DMS79 treated with DMSO at 0.1 percent for 48 hours (cell line): ENCODE data around the gene SNRNP70.
A peak's percentile ranks its signal among the peaks of the same experiment; 100 is the strongest.

Experiments used
- DNase-seq: peaks from one replicate; lab custom pipeline; 2025; lab: John Stamatoyannopoulos, UW

Gene SNRNP70

GRCh38 chr19:49148044-49148682 is 62.9 kb downstream of the SNRNP70 start:
- DNase-seq: no peak

DNA sequence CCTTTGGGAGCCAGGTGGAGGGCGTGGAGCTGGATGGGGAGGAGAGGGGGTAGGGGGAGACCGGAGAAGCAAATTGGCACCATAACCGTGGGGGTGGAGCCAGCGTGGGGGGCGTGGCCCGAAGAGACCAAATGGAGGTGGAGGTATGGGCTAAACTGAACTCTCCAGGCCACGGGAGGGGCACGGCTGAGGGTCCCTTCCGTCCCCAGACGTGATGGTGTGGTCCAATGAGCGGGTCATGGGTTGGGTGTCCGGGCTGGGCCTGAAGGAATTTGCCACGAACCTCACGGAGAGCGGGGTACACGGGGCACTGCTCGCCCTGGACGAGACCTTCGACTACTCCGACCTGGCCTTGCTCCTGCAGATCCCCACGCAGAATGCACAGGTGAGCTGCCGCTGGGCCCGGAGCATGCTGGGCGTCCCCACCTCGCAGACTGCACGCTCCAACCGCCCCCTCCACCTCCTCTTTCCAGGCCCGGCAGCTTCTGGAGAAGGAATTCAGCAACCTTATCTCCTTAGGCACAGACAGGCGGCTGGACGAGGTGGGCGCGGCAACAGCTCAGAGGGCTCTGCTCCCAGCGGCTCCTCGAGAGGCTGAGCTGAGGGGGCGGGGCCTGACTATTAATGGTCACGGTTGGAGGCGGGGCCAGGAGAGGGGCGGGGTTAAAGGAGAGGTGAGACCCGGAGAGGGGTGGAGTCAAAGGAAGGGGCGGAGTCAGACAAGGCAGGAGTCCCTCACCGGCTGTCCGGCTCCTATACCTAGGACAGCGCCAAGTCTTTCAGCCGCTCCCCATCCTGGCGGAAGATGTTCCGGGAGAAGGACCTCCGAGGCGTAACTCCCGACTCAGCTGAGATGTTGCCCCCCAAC is 63.8 kb downstream of the SNRNP70 start:
- peak; percentile 87 for DNase-seq

- DNase-seq: peak; percentile 50
Observed at GRCh38 chr19:49149652-49150105, 64.4 kb downstream of the SNRNP70 start.

- DNase-seq: peak; percentile 84
Observed at GRCh38 chr19:49150106-49150943, 65.1 kb downstream of the SNRNP70 start.

DNA sequence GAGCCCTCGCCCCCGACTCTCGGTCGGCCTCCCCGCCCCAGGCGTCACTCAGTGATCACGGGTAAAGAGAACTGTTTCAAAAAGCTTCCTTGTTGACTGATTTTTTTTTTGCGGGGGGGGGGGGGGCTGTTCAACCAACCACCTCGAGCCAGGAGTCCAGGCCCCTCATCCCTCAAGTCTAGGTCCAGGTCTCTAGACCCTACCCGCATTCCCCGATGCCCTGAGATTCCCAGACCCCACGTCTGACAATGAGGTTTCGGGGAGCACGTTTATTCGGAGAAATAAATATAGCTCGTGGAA is 65.6 kb downstream of the SNRNP70 start:
- no peak for DNase-seq

DNA sequence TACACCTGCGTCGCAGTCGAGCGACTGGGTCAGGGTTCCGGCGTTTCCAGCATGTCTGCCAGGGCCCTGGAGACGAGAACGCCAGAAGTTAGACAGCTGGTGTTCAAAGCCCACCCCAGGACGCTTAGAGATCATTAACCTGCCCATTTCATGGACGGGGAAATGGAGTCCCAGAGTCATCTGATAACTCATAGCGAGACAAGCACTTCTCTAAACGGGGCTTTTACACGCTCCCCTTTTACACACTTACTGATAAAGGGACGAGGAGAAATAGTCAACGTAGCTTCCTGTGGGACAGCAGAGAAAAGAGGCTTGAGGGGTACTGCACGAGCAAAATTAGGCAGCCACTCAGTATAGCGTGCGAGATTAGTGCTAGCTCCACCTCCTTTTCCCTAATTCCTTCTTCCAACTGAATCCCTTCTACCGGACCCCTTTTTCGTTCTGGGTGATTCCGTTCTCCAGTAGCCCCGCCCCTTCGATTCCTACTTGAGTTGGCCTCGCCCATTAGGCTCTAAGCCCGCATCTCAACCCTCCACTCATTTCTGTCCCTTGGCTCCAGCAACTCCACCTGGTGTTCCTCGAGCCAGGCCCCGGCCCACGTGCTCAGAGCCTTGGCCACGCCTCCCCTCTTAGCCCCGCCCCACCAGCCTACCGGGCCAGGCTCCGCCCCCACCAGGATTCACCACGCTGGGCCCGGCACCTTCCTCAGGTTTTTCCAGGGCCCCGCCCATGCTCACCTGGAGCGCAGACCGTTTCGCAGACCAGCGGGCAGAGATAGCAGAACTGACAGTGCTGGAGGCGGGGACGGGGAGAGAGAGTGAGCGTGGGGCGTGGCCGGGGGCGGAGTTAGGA is 66.2 kb downstream of the SNRNP70 start:
- DNase-seq: peak; percentile 85

DNA sequence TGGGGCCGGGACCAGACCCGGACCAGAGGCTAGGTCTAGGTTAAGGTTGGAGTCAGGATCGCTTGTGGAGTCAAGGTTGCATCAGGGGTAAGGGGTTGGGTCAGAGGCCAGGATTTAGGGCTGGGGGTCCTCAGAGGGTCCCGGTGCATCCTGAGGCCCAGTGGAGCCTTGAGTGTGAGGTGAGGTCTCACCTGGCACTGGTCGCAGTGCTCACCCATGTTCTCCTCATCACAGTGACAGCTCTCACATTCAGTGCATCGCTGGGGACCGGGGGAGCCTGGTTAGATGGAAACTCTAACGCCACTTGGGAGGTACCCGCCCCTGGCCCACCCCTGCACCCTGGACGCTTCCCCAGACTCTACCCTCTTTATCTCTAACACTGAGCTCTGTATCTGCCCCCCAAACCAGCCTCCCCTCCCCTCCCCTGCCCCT is 66.9 kb downstream of the SNRNP70 start:
- no peak for DNase-seq

GRCh38 chr19:49153167-49153809 is 68.0 kb downstream of the SNRNP70 start:
- no peak for DNase-seq

GRCh38 chr19:49154279-49154678 is 69.0 kb downstream of the SNRNP70 start:
- DNase-seq: no peak

GRCh38 chr19:49155005-49155819 is 70.0 kb downstream of the SNRNP70 start, which contains the start of gene HRC:
HRC (minus strand) TSS chr19:49155396; CDS start chr19:49155237, 159 bp downstream.
- DNase-seq: no peak

DNA sequence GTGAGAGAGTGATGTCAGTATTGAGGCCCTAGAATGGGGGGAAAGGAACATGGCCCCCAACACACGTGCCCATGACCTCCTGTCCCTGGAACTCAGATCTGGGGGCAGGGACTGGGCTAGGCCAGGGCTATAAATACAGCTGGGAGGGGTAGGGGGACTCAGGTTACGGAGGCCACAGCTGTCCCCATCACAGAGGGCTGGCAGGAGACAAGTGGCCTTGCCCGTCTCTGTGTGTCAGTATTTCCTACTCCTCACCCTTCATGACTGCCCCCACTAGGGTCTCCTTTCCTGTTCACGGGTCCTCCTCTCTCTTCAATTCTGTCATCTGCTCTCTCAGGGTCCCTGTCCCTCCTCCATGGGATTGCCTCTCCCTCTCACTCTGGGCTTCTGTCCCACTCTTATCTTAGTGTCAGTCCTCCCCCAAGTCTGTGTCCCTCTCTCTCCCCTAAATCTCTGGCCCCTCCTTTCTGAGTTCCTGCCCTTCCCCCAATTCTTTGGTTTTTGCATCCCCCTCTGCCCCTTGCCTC is 70.6 kb downstream of the SNRNP70 start:
- DNase-seq: no peak

DNA sequence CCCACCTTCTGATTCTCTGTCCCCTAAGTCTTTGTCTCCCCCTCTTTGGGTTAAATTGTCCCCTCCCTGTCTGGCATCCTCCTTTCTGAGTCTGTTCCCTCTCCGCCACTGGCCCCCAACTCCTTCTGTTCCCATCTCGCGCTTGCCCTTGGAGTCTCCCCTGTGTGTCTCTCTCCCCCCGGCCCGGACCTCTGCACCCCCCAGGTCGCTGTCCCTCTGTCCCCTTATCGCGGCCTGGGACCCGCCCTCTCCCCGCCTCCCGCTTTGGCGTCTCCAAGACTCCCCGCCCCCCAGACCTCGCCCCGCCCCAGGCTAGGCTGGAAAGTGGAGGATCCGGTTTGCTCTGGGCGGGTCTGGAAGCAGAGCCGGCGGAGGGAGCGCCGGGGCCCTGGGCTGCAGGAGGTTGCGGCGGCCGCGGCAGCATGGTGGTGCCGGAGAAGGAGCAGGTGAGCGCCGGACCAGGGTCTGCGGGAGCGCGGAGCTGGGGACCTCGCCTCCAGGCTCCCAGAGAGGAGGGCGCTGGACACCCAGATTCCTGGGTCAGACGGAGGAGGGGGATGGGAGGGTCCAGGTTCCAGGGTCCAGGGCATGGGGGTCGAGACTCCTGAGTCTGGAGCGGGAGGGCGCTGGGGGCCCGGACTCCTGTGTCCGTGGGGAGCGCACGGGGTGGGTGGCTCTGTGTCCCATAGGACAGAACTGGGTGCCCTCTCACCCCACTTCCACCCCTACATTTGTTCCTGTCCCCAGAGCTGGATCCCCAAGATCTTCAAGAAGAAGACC is 72.4 kb downstream of the SNRNP70 start, which contains the start of gene TRPM4:
TSS of gene TRPM4 (plus strand) at position 348 of the 780 bp plus-strand sequence. CDS start at position 423, 75 bp downstream.
- DNase-seq: peak; percentile 81
